Neural progenitor cell (in vitro differentiated cells): ENCODE measurements around the gene WDR7.

ENCODE experiments used
- EZH2 ChIP-seq: fragments of 200-600 bp; sonication (generic); IDR thresholded peaks from 2 replicates; pipeline ENCODE4 v1.6.1; 2017; ENCODE audit warnings: antibody characterized with exemption, mild to moderate bottlenecking, moderate library complexity
- EZH2phosphoT487 ChIP-seq: fragments of 200-600 bp; sonication (generic); IDR thresholded peaks from 2 replicates; pipeline ENCODE4 v1.6.1; 2017; ENCODE audit warnings: antibody characterized with exemption
- TF ChIP-seq, protein P1 (sequence below): fragments of 200-600 bp; sonication (generic); IDR thresholded peaks from 2 replicates; pipeline ENCODE4 v1.5.1; 2017; ENCODE audit warnings: antibody characterized with exemption, mild to moderate bottlenecking

DNA sequence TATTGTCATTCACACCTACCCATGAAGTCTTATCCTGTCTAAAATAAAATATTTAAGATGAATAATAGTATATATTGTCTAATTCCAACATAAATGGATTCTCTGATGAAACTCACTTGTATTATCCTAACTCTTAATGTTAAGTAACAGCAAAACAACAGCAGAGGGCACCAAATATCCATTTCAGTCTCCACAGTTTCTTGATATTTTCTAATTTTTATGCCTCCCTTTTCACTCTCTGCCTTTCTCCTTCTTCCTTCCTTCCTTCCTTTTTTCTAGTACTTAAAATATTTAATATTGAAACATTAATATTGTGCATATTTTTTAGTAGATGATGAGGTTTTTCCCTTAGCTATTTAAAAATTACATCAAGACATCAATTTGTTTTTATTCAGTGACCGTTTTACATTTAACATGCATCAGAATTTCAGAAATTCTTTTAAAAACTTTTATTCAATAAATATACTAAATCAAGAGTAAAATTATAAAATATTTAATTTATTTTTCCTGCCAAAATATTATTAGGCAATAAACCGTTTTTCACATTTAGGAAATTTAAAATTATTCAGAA, 97.6 kb downstream of the WDR7 start:
- TF ChIP-seq, protein P1, sequence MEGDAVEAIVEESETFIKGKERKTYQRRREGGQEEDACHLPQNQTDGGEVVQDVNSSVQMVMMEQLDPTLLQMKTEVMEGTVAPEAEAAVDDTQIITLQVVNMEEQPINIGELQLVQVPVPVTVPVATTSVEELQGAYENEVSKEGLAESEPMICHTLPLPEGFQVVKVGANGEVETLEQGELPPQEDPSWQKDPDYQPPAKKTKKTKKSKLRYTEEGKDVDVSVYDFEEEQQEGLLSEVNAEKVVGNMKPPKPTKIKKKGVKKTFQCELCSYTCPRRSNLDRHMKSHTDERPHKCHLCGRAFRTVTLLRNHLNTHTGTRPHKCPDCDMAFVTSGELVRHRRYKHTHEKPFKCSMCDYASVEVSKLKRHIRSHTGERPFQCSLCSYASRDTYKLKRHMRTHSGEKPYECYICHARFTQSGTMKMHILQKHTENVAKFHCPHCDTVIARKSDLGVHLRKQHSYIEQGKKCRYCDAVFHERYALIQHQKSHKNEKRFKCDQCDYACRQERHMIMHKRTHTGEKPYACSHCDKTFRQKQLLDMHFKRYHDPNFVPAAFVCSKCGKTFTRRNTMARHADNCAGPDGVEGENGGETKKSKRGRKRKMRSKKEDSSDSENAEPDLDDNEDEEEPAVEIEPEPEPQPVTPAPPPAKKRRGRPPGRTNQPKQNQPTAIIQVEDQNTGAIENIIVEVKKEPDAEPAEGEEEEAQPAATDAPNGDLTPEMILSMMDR: peak; percentile 73
- no peak for TF ChIP-seq EZH2
- no peak for TF ChIP-seq EZH2phosphoT487
